IPS-18c (cell line): ENCODE results near the gene IL17RB.

ENCODE experiments used
- H3K4me3 ChIP-seq: 2 replicates; pipeline ENCODE4 v1.7.0; 2013; ENCODE audit warnings: low read depth, mild to moderate bottlenecking, low read length, moderate library complexity; ENCODE audit not compliant: insufficient read depth
- H3K9me3 ChIP-seq: one replicate; pipeline ENCODE4 v1.6.1; 2013; ENCODE audit warnings: mild to moderate bottlenecking, low read length, moderate library complexity; ENCODE audit not compliant: control insufficient read depth, insufficient read depth

The IL17RB gene

GRCh38 chr3:53846134-53846850 is at the start of gene IL17RB, which contains the start of gene CHDH:
IL17RB (plus strand) TSS chr3:53846568; CDS start chr3:53846589, 21 bp downstream.
CHDH (minus strand) TSS chr3:53846419; CDS start chr3:53824008, 22,411 bp downstream.
- H3K4me3 ChIP-seq = peak within 1 kb of the TSS; percentile 66
- no peaks in the 10 kb centered on the region for H3K9me3 ChIP-seq

GRCh38 chr3:53798144-53798543 is 48.2 kb upstream of the IL17RB start:
- H3K9me3 ChIP-seq = no peaks in the 10 kb centered on the region
- no peak overlapping the region for H3K4me3 ChIP-seq

- Histone ChIP-seq H3K4me3 (no peak overlapping the region), H3K9me3 (no peaks in the 10 kb centered on the region)
Observed at GRCh38 chr3:53799338-53799865, 47.0 kb upstream of the IL17RB start.

DNA sequence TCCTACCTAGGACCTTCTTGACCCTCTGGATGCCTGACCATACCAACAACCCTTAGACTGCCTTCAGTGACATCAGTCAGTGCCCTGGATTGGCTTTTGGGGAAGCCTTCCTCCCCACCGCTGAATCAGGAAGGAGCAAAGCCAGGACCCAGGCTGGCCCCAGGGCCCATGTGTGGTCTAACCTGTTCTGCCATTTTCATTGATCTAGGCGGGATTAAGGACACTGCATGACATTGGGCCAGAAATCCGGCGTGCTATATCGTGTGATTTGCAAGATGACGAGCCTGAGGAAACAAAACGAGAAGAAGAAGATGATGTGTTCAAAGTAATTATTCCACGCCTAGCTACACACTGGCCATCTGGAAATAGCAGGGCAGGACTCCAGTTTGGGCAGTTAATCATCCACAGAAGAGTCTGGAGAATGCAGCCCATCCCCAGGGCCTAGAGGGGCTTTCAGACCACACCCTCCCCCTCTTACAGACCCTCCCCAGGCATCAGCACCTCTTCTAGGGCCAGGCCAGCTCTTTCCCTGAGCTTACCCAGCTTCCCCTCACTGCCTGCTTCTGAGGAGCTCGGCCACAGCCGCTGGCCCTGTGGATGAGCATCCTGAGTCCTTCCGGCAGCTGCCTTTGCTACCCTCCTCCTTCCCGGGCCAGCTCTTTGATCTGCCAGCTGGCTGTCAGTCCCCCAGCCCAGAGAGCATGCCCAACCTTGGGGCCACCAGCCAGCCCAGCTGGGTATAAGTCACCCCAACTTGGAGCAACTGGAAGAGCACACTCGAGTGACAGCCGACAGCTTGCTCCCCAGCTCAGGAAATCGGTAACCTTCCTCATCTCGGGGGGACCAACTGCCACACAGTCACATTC is 46.1 kb upstream of the IL17RB start:
- H3K9me3 ChIP-seq = no peaks in the 10 kb centered on the region
- no peak overlapping the region for H3K4me3 ChIP-seq

DNA sequence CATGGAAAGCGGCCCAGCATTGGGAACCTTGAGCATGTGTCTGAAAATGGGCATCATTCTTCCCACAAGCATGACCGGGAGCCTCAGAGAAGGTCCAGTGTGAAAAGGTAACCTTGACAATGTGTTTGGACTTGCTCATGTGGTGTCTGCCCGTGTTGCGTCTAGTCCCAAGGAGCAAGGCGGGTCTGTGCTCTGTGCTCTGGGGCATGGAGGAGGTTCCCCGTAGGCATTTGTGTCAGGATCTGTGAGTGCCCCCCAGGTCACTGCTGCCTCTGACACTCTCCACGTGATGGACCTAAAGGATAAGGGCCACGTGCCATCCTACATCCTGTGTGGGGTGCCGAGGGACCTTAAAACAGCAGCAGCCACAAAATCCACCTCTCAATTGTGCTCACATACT is 45.0 kb upstream of the IL17RB start:
- H3K4me3 ChIP-seq = no peak overlapping the region

DNA sequence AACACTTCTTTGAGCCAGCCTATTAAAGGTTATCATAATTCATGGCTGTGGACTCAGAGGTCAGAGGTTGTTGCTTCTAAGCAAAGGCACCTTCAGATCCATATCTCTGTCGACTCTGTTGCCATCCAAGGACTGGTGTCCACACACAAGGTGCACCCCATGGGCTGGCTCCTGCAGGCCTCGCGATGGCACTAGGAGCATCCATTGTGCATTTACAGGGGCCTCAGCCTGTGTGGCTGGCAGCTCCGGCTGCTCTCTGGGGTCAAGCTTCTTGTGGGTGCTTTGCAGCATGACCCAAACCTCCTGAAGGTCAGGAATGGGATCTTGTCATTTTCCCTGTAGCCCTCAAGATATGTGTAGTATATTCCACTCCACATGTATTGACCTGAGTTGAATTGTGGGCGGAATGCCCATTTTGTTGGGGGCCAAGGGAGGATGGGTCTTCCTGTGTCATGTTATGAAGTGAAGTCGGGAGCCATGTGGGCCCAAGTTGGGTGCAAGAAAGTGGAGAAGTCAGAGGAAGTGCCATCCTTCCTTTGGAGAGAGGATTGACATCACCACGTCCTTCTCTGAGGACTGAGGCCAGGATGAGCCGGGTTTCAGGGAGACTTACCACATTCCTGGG is 44.0 kb upstream of the IL17RB start:
- Histone ChIP-seq H3K4me3 (no peak overlapping the region), H3K9me3 (no peaks in the 10 kb centered on the region)

More for the DNA sequence above, 45.0 kb upstream of the IL17RB start:
- H3K9me3 ChIP-seq = no peaks in the 10 kb centered on the region

- Histone ChIP-seq H3K9me3 (no peaks in the 10 kb centered on the region), H3K4me3 (no peak overlapping the region)
Observed at GRCh38 chr3:53803124-53803815, 43.1 kb upstream of the IL17RB start.

DNA sequence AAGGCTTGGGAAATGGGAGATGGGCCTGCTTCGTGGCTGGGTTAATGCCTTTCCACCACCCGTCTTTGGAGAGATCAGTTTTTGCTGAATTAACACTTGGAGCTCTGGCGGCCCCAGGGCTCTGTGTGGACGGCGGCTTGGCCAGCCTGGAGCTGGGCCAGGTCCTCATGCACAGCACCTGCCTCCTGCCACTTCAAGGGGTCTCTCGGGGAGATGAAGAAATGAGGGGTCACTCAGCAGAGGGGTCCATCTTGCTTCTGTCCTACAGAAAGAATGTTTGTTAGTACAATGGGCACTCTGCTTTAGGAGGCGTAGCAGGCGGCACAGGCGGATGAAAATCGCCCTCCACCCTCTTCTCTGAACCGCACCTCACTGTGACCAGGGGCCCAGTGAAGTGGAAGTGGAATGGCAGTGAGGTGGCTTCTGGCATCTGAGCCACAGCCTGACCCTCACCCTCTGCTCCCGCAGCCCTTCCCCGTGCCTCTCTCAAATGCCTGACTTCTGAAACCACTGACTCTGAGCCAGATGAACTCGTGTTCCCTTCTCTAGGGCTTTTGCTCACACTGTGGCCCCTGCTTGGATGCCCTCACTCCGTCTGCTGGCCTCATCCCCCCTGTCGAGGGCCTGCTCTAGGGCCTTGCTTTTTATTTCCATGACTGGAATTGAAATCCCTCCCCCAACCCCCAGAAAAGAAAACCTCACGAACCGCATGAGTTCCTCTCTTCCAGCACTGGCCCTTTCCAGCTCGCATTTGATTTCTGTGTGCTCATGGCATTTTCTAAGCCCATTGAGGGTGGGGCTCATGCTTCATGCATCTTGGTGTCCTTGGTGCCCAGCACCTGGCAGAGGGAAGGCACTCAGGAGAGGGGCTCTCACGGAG is 42.3 kb upstream of the IL17RB start:
- Histone ChIP-seq H3K4me3 (no peak overlapping the region), H3K9me3 (no peaks in the 10 kb centered on the region)

DNA sequence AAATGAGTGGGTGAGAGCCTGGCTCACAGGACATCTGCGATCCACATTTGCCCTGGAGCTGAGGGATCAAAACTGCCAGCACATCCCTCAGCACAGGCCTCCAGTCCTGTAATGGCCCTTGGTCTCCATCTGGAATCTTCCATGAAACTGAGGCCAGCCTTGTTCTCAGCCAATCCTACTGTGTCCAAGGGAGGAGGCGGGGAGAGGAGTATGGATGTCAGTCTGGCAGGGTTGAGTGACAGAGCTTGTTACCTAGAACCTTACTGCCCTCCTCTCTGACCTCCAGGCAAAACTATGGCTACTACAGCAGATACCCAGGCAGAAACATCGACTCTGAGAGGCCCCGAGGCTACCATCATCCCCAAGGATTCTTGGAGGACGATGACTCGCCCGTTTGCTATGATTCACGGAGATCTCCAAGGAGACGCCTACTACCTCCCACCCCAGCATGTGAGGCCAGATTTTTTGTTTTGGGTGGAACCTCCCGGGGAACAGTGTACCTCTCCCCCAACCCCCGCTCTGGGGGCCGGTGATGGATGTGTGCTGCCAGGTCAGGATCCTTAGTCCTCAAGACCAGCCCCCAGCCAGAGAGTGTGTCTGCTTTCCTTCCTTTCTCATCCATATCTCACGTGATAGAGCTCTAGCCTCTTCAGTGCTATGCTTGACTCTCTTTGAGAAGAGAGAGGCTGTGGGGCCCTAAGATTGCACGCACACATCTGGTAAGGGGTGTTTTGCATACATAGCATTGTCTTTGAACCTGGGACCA is 41.5 kb upstream of the IL17RB start:
- Histone ChIP-seq H3K9me3 (no peaks in the 10 kb centered on the region), H3K4me3 (no peak overlapping the region)

DNA sequence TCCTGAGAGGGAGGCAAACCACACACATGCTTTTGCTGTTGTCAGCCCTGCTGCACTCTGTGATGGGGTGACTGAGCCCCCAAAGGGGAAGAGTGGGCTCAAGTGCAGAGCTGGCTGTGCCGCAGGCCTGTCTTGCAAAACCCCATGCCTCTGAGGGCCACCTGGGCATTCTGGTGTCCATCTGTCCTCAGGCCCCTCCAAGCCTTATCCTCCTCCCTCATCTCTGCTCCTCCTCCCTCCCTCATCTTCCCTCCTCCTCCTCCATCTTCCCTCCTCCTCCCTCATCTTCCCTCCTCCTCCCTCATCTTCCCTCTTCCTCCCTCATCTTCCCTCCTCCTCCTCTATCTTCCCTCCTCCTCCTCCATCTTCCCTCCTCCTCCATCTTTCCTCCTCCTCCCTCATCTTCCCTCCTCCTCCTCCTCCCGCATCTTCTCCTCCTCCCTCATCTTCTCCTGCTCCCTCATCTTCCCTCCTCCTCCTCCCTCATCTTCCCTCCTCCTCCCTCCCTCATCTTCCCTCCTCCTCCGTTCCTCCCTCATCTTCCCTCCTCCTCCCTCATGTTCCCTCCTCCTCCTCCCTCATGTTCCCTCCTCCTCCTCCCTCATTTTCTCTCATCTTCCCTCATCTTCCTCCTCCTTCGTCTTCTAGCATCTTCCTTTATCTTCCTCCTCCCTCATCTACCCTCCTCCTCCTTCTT is 40.8 kb upstream of the IL17RB start:
- no peak overlapping the region for H3K4me3 ChIP-seq

GRCh38 chr3:53806182-53807116 is 39.9 kb upstream of the IL17RB start:
- Histone ChIP-seq H3K9me3 (no peaks in the 10 kb centered on the region), H3K4me3 (no peak overlapping the region)

More for the DNA sequence above, 40.8 kb upstream of the IL17RB start:
- no peaks in the 10 kb centered on the region for H3K9me3 ChIP-seq

DNA sequence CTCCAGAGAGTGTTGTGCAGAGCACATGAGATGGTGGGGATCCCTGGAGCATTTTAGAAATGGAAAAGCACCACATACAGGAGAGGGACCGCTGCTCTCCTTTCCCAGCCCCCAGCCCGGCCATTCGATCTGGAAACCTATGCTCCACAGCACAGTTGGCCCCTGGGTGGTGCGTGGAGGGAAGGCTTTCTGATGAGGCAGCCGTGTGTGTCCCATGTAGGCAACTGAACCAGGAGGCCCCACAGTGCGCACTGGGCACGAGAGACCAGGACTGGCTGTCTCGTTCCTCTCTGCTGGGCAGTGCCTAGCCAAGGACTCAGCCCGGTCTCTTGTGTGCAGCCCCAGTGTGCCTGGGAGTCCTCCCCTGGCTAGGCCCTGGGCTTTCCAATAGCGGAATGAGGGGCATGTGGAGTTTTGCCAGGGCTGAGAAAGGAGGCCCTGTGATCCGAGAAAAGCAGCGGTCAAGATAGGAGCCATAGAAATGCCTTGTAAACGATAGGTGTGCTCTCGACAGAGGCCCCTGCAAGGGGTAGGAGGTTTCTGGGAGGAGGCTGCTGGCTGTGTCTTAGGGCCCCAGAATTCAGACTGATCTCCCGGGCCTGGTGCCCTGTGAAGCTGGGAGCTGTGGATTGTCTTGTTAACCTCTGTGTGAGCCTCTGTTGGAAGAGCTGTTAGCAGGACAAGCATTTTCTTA is 39.1 kb upstream of the IL17RB start:
- H3K4me3 ChIP-seq = no peak overlapping the region

DNA sequence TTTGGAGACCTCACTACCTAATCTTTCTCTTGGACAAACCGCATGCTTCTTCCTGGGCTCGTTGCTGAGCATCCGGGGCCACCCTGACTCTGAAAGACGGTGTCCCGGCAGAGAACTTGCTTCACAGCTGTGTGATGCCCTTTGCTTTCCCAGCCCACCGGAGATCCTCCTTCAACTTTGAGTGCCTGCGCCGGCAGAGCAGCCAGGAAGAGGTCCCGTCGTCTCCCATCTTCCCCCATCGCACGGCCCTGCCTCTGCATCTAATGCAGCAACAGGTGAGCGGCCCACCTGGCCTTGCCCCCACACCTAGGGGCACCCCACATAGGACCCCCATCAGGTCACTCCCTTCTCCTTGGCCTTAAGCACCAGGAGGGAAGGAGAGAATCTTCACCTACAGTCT is 37.9 kb upstream of the IL17RB start:
- Histone ChIP-seq H3K4me3 (no peak overlapping the region), H3K9me3 (no peaks in the 10 kb centered on the region)

More for the DNA sequence above, 39.1 kb upstream of the IL17RB start:
- H3K9me3 ChIP-seq = no peaks in the 10 kb centered on the region

- H3K9me3 ChIP-seq = no peaks in the 10 kb centered on the region
- no peak overlapping the region for H3K4me3 ChIP-seq
Observed at GRCh38 chr3:53809267-53809666, 37.1 kb upstream of the IL17RB start.
